ENCODE measurements around the gene SCN4A. TPM values are rescaled to one million over a fixed set of nuclear protein-coding genes. Genes with fewer than 3 reads are reported as not detected.

Gene SCN4A
- total and polyA plus RNA-seq, 2 of the 13 experiments (the other 11 are each of a cell fraction or from before 2014, with no cell fraction given) = 0.02 to 0.03 TPM

DNA sequence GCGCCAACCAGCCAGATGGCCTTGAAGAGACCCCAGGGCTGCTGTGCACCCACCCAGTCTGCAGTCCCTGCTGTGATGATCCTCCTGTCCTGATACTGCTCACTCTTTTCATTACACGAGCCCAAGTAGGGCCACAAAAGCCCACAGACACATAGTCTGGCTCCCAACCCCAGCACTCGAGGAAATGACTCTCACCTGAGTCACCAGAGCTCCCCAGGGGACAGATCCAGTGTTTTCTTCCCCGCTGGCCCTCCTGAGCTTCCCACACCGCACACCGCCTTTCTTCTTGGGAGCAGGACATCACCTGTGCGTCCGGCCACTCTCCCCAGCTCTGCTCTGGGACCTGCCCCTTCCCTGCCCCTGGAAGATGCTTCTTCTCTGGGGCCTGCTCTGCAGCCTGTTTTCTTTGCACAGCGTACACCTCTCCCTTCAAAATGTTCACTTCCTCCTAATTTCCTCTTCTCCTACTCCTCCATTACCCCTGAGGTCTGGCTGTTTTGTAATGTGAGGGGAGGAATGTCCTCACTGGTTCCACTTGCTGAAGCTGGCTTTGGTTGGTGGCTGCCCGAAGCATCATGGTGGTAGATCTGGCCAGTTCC lies 2.0 kb upstream of the SCN4A start:
- intact Hi-C loops (cut with micrococcal nuclease; ENCODE audit: unreplicated experiment) = no loop called here
- Histone ChIP-seq H3K27ac (ENCODE audit: extremely low read length, insufficient read depth, low read length) (no peak overlapping the region), H3K36me3 (replicated peaks in 1 of 2; ENCODE audit: control insufficient read depth in 1 of 2, insufficient read depth in 2 of 2, low read length in 2 of 2) (no peaks in the 10 kb centered on the region), H4K20me1 (ENCODE audit: insufficient read depth, low read length) (no peaks in the 10 kb centered on the region), H3K9me3 (ENCODE audit: low read length) (no peaks in the 10 kb centered on the region), H3K4me2 (ENCODE audit: low read depth, low read length) (no peak overlapping the region), H2AFZ (ENCODE audit: low read length) (no peak overlapping the region), H3K79me2 (ENCODE audit: insufficient read depth, low read length) (no peaks in the 10 kb centered on the region), H3K27me3 (ENCODE audit: control insufficient read depth in 1 of 2, insufficient read depth in 2 of 2, low read length in 2 of 2) (peaks cover 13 to 64% of the 10 kb centered on the region in 2 experiments; a peak in 4 of 5 replicates), H3K4me1 (ENCODE audit: insufficient read depth, low read length) (0 out of 2 replicates have a peak, but pooled peaks cover 5% of the 10 kb centered on the region), H3K9ac (ENCODE audit: insufficient read depth, low read depth, low read length) (no peak overlapping the region), H3K4me3 (replicated peaks in 1 of 3; ENCODE audit: insufficient read depth in 1 of 3, low read depth in 2 of 3, low read length in 3 of 3) (no peak overlapping the region)
- DNase-seq (ENCODE audit: low spot score) (no peak), ATAC-seq (no peak), FAIRE-seq (no peak)
- POLR2A ChIA-PET = no interaction called here
- 4% methylated on average over 10 of the region's 10 CpGs for WGBS (ENCODE audit: low lambda C conversion rate)
- no TSS peak for BruUV-seq (replicated peaks)
- in situ Hi-C loops (cut with HindIII; ENCODE audit: extremely low pct_ligation_motif_present, low pct_unique_long_range_greater_than_20kb) = no loop called here
- TF ChIP-seq ISX (CRISPR knock-in tag; conservative IDR thresholded peaks at IDR 0.05) (no peak), CC2D1A (CRISPR knock-in tag; IDR thresholded peaks at IDR 0.05) (no peak), ZNF672 (CRISPR knock-in tag; IDR thresholded peaks at IDR 0.05) (no peak), ZNF546 (CRISPR knock-in tag; conservative IDR thresholded peaks at IDR 0.05) (no peak), ZNF256 (CRISPR knock-in tag; conservative IDR thresholded peaks at IDR 0.05) (no peak)
- TF ChIP-seq, protein P1, sequence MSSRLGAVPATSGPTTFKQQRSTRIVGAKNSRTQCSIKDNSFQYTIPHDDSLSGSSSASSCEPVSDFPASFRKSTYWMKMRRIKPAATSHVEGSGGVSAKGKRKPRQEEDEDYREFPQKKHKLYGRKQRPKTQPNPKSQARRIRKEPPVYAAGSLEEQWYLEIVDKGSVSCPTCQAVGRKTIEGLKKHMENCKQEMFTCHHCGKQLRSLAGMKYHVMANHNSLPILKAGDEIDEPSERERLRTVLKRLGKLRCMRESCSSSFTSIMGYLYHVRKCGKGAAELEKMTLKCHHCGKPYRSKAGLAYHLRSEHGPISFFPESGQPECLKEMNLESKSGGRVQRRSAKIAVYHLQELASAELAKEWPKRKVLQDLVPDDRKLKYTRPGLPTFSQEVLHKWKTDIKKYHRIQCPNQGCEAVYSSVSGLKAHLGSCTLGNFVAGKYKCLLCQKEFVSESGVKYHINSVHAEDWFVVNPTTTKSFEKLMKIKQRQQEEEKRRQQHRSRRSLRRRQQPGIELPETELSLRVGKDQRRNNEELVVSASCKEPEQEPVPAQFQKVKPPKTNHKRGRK (CRISPR knock-in tag; IDR thresholded peaks at IDR 0.05) = no peak
- TF ChIP-seq, protein P2, sequence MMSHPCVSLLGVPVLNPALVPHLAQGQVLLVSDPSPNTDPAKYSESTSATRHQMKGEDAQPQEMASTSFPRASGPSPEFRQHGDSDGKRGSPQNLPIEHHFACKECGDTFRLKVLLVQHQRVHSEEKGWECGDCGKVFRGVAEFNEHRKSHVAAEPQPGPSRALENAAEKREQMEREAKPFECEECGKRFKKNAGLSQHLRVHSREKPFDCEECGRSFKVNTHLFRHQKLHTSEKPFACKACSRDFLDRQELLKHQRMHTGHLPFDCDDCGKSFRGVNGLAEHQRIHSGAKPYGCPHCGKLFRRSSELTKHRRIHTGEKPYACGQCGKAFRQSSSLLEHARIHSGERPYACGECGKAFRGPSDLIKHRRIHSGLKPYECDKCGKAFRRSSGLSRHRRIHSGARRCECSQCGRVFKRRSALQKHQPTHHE (CRISPR knock-in tag; IDR thresholded peaks at IDR 0.05; ENCODE audit: borderline replicate concordance) = no peak
- CTCF ChIA-PET (ENCODE audit: low intra/inter-chr PET ratio, low total read pairs) = no interaction called here

Measured in HepG2 (cell line).